PFSK-1 (cell line): Measurements from ENCODE around the gene PRKCI.

Experiments
- POLR2AphosphoS5 ChIP-seq: IDR thresholded peaks from 2 replicates; pipeline ENCODE4 v1.6.1; 2012; ENCODE audit warnings: low read depth, mild to moderate bottlenecking, control low read depth, low read length, moderate library complexity
- SIN3A ChIP-seq: IDR thresholded peaks from 2 replicates; pipeline ENCODE4 v1.6.1; 2012; ENCODE audit warnings: mild to moderate bottlenecking, low read length, moderate library complexity, borderline replicate concordance; ENCODE audit not compliant: insufficient read depth
- TAF1 ChIP-seq: IDR thresholded peaks from 2 replicates; pipeline ENCODE4 v1.6.1; 2012; ENCODE audit warnings: low read length, control low read depth, borderline replicate concordance; ENCODE audit not compliant: insufficient read depth
- TF ChIP-seq, protein P1 (sequence below), 2 experiments: IDR thresholded peaks; 2 replicates each; pipeline versions ENCODE4 v1.6.1 to v1.8.0; 2011 to 2012; ENCODE audit warnings: low read depth in 2 of 2, low read length in 2 of 2, control low read depth in 1 of 2, inconsistent platforms in 1 of 2, mild to moderate bottlenecking in 1 of 2, moderate library complexity in 1 of 2; ENCODE audit not compliant: insufficient read depth in 1 of 2

DNA sequence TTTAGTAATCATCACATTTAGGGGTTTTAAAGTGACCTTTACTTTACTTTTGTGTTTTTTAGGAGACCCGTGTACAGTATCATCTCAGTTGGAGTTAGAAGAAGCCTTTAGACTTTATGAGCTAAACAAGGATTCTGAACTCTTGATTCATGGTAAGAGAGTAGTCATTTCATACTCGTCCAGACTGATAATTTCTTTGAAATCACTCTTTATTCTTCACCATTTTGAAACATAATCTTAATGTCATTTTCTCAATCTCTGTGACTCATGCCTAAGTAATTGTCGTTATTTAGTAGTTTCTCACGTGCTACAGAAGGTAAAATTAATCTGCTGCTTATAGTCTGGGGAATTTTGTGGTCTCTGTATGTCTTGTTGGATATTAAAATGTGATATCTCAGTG lies 37.7 kb downstream of the PRKCI start:
- TF ChIP-seq POLR2AphosphoS5 (no peak), TAF1 (no peak), SIN3A (no peak)
- TF ChIP-seq, protein P1, sequence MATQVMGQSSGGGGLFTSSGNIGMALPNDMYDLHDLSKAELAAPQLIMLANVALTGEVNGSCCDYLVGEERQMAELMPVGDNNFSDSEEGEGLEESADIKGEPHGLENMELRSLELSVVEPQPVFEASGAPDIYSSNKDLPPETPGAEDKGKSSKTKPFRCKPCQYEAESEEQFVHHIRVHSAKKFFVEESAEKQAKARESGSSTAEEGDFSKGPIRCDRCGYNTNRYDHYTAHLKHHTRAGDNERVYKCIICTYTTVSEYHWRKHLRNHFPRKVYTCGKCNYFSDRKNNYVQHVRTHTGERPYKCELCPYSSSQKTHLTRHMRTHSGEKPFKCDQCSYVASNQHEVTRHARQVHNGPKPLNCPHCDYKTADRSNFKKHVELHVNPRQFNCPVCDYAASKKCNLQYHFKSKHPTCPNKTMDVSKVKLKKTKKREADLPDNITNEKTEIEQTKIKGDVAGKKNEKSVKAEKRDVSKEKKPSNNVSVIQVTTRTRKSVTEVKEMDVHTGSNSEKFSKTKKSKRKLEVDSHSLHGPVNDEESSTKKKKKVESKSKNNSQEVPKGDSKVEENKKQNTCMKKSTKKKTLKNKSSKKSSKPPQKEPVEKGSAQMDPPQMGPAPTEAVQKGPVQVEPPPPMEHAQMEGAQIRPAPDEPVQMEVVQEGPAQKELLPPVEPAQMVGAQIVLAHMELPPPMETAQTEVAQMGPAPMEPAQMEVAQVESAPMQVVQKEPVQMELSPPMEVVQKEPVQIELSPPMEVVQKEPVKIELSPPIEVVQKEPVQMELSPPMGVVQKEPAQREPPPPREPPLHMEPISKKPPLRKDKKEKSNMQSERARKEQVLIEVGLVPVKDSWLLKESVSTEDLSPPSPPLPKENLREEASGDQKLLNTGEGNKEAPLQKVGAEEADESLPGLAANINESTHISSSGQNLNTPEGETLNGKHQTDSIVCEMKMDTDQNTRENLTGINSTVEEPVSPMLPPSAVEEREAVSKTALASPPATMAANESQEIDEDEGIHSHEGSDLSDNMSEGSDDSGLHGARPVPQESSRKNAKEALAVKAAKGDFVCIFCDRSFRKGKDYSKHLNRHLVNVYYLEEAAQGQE (IDR thresholded peaks at IDR 0.05; ENCODE audit: insufficient read depth in 1 of 2, low read depth in 2 of 2, low read length in 2 of 2): no peak
